ENCODE measurements around the gene CHN2.

- TF ChIP-seq POLR2A (IDR thresholded peaks at IDR 0.05; ENCODE audit: low read depth, low read length) (no peak), POLR2AphosphoS5 (IDR thresholded peaks at IDR 0.05; ENCODE audit: low read depth, low read length) (no peak), TAF1 (IDR thresholded peaks at IDR 0.05; ENCODE audit: low read depth, low read length) (no peak), SPI1 (IDR thresholded peaks at IDR 0.05; ENCODE audit: low read depth, low read length) (no peak), PAX5 (IDR thresholded peaks at IDR 0.05; ENCODE audit: insufficient read depth, low read length, severe bottlenecking) (no peak)
Observed at GRCh38 chr7:29422829-29423228, 228.3 kb downstream of the CHN2 start.
